Tibial artery (tissue), 4 donors: Measurements from ENCODE around the gene PAX5.

ENCODE experiments used
- DNase-seq, 2 donors: peaks; one replicate each; pipeline ENCODE4 v3.0.0-alpha.2; 2019
- H3K27ac ChIP-seq, 2 donors: fragments of 200-600 bp; sonication (generic) in 1 of 2; 1 replicate in 1 of 2; 2 replicates in 1 of 2; pipeline ENCODE4 v1.5.1; 2018 to 2019; ENCODE audit warnings: mild to moderate bottlenecking in 1 of 2
- H3K27me3 ChIP-seq, 2 donors: fragments of 200-600 bp; sonication (generic) in 1 of 2; one replicate each; pipeline versions ENCODE4 v1.5.1 to v1.6.0; 2016 to 2019
- H3K36me3 ChIP-seq, 3 donors: fragments of 200-600 bp; sonication (generic) in 2 of 3; one replicate each; pipeline ENCODE4 v1.5.1; 2016 to 2019; ENCODE audit warnings: mild to moderate bottlenecking in 2 of 3
- H3K4me1 ChIP-seq, 4 donors: fragments of 200-600 bp; sonication (generic) in 2 of 4; 1 replicate in 3 of 4; 2 replicates in 1 of 4; pipeline ENCODE4 v1.5.1; 2016 to 2019
- H3K4me3 ChIP-seq, 2 donors: fragments of 200-600 bp; sonication (generic) in 1 of 2; 1 replicate in 1 of 2; 2 replicates in 1 of 2; pipeline ENCODE4 v1.5.1; 2018 to 2019; ENCODE audit warnings: mild to moderate bottlenecking in 2 of 2
- H3K9me3 ChIP-seq, 3 donors: fragments of 200-600 bp; sonication (generic) in 1 of 3; one replicate each; pipeline ENCODE4 v1.5.1; 2016 to 2019
- intact Hi-C: fragments of 100-400 bp; cut with DNase I; formaldehyde crosslinking; loops from one replicate; pipeline ENCODE4 v1.15.0; 2023; ENCODE audit warnings: low total_unique reads
- TF ChIP-seq, protein P1 (sequence below), 2 experiments: fragments of 200-600 bp in 1 of 2; fragments of 450-650 bp in 1 of 2; IDR thresholded peaks; one replicate each; pipeline ENCODE4 v1.5.1; 2017 to 2019; ENCODE audit warnings: antibody characterized with exemption in 2 of 2, mild to moderate bottlenecking in 1 of 2, moderate library complexity in 1 of 2

Gene PAX5

DNA sequence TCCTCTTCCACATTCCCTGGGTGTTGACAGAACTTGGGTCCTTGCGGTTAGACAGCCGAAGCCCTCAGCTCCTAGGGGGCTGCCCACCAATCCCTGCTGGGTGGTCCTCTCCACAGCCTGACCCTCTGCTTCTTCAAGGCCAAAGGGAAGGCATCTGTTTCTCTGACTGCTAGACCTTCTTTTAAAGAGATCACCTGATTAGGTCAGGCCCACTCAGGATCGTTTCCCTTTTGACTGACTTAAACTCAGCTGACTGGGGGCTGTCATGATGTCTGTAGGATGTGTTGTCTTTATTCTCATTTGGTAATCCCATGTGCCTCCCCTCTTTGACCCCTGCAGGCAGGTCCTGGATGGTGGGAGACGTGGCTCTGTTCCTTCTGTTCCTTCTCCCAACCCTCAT is 207.5 kb downstream of the PAX5 start:
- Histone ChIP-seq H3K9me3 (no peaks in the 10 kb centered on the region), H3K27me3 (peaks cover 0 to 21% of the 10 kb centered on the region in 2 donors), H3K27ac (no peak overlapping the region), H3K36me3 (no peaks in the 10 kb centered on the region), H3K4me3 (no peak overlapping the region), H3K4me1 (no peaks in the 10 kb centered on the region)
- no peak for DNase-seq
- intact Hi-C loops = no loop called here
- TF ChIP-seq, protein P1, sequence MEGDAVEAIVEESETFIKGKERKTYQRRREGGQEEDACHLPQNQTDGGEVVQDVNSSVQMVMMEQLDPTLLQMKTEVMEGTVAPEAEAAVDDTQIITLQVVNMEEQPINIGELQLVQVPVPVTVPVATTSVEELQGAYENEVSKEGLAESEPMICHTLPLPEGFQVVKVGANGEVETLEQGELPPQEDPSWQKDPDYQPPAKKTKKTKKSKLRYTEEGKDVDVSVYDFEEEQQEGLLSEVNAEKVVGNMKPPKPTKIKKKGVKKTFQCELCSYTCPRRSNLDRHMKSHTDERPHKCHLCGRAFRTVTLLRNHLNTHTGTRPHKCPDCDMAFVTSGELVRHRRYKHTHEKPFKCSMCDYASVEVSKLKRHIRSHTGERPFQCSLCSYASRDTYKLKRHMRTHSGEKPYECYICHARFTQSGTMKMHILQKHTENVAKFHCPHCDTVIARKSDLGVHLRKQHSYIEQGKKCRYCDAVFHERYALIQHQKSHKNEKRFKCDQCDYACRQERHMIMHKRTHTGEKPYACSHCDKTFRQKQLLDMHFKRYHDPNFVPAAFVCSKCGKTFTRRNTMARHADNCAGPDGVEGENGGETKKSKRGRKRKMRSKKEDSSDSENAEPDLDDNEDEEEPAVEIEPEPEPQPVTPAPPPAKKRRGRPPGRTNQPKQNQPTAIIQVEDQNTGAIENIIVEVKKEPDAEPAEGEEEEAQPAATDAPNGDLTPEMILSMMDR (IDR thresholded peaks at IDR 0.05) = no peak

DNA sequence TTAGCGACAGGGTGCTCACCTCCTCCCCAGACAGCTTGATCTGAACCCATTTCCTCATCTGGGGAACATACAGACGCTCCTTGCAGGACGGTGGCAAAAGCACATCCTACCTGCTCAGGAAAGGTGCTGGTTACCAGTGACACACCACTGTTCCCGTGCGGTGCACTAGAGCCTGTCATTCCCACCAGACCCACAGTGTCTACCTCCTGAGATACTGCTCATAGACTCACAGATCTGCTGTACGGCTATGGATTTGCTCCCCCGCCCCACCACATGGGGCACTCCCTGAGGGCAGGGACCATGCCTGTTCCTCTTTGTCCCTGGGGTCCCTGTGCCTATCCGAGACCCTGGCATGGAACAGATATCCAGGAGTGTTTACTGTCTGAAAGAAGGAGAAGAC is 208.9 kb downstream of the PAX5 start:
- no peaks in the 10 kb centered on the region for H3K9me3 ChIP-seq
- TF ChIP-seq, protein P1 (IDR thresholded peaks at IDR 0.05) = no peak
- peaks cover 0 to 29% of the 10 kb centered on the region in 2 donors for H3K27me3 ChIP-seq
- no peak overlapping the region for H3K27ac ChIP-seq
- no peak overlapping the region for H3K4me3 ChIP-seq
- no peaks in the 10 kb centered on the region for H3K4me1 ChIP-seq
- intact Hi-C loops = no loop called here
- no peaks in the 10 kb centered on the region for H3K36me3 ChIP-seq
- no peak for DNase-seq

DNA sequence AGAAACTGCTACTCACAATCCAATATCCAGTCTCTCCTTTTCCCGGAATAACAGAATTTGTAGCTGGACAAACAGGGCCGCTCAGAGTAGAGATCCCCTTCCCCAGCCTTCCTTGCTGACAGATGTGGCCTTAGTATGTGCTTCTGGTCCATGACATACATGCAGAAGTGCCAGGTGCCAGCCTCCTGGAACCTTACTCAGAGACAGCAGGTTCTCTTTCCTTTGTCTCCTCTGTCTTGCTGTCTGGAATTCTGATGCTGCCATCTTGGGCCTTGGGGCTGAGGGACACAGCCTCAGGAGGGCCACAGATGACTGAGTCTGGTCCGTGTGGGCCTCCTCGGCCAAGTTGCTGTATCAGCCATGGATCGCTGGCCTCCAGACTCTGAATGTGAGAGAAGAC is 210.1 kb downstream of the PAX5 start:
- TF ChIP-seq, protein P1 (IDR thresholded peaks at IDR 0.05) = no peak
- no peaks in the 10 kb centered on the region for H3K36me3 ChIP-seq
- no peaks in the 10 kb centered on the region for H3K9me3 ChIP-seq
- peaks cover 0 to 3% (median 3%) of the 10 kb centered on the region in 4 donors for H3K4me1 ChIP-seq
- H3K4me3 ChIP-seq = no peak overlapping the region
- DNase-seq = no peak
- H3K27me3 ChIP-seq = peaks cover 0 to 39% of the 10 kb centered on the region in 2 donors
- intact Hi-C loops = no loop called here
- no peak overlapping the region for H3K27ac ChIP-seq

DNA sequence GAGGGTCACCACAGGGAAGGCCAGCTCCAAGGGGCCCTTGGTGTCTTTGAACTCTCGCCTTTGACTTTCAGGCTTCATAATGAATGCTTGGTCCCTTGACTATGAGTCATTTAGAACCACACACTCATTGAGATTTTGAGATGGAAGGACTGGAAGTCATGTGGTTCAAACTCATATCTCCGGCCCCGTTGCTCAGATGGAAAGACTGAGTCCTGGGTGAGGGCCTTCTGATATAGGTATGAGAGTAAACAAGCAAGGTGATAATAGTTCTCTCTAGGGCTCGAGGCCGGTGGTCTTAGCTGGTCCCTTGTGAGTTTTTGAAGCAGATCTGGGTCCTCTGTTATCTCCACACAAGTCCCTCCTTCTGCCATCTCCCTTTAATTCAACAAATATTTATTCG is 210.6 kb downstream of the PAX5 start:
- no peak for DNase-seq
- no peak overlapping the region for H3K4me3 ChIP-seq
- H3K27me3 ChIP-seq = peaks cover 0 to 44% of the 10 kb centered on the region in 2 donors
- peaks cover 0 to 8% (median 7%) of the 10 kb centered on the region in 4 donors for H3K4me1 ChIP-seq
- no peaks in the 10 kb centered on the region for H3K9me3 ChIP-seq
- H3K36me3 ChIP-seq = no peaks in the 10 kb centered on the region
- intact Hi-C loops = no loop called here
- TF ChIP-seq, protein P1 (IDR thresholded peaks at IDR 0.05) = no peak
- H3K27ac ChIP-seq = no peak overlapping the region

DNA sequence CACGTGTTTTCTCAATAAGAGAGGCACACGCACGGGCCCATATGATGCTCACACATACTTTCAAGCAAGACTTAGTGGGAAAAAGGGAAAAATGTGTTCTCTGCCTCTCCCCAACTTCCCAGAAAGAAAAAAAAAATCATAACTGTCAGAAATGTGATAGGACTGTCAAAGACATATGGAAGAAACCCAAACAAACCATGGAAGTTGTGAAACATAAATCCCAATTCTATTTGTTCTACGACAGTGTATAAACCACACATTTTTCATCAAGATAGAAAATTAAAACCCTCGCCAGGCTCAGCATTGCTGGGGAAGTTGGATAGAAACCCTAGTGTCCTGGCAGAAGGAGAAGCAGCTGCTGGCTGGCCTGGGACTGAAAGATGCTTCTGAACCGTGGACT is 211.9 kb downstream of the PAX5 start:
- peaks cover 0 to 19% (median 13%) of the 10 kb centered on the region in 4 donors for H3K4me1 ChIP-seq
- H3K4me3 ChIP-seq = no peak overlapping the region
- intact Hi-C loops = no loop called here
- no peak for DNase-seq
- no peaks in the 10 kb centered on the region for H3K36me3 ChIP-seq
- H3K27ac ChIP-seq = no peak overlapping the region
- TF ChIP-seq, protein P1 (IDR thresholded peaks at IDR 0.05) = no peak
- peaks cover 0 to 52% of the 10 kb centered on the region in 2 donors for H3K27me3 ChIP-seq
- H3K9me3 ChIP-seq = no peaks in the 10 kb centered on the region

DNA sequence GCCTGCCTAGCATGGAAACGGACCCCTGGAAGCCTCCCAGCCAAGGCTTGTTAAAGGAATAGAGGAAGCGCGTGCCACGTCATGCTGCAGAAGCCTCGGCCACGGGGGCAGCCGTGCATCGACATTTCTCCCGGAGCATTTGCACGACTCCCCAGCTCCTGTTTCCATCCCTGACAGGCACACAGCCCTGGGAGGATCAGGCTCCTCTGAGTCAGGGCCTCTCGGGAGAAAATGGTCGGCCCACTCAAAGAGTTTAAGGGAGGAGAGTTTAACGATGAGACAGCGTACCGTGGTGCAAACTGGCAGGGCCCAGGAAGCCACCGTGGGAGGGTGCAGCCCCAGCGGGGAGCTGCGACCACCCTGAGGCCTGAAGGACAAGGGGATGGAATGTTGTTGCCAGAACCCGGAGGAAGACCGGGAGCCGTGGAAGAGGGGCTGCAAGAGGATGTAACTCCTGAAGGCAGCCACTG is 213.6 kb downstream of the PAX5 start:
- intact Hi-C loops = no loop called here
- Histone ChIP-seq H3K27me3 (peaks cover 0 to 62% of the 10 kb centered on the region in 2 donors), H3K4me1 (peaks cover 0 to 19% (median 13%) of the 10 kb centered on the region in 4 donors), H3K9me3 (no peaks in the 10 kb centered on the region), H3K36me3 (no peaks in the 10 kb centered on the region), H3K4me3 (no peak overlapping the region), H3K27ac (no peak overlapping the region)
- DNase-seq = no peak
- TF ChIP-seq, protein P1 (IDR thresholded peaks at IDR 0.05) = no peak
